Gastrocnemius medialis (tissue), 4 donors: Measurements from ENCODE around the gene TBL1Y. TPM values are rescaled to one million over a fixed set of nuclear protein-coding genes. Genes with fewer than 3 reads are reported as not detected.

Experiments used
- ATAC-seq, 2 donors: fragments of 150-250 bp; one replicate each; pipeline ENCODE4 v1.9.1; 2016
- DNase-seq, 2 donors: peaks; one replicate each; pipeline ENCODE4 v3.0.0-alpha.2; 2019
- H3K27ac ChIP-seq, 4 donors: fragments of 200-600 bp; sonication (generic); 1 replicate in 1 of 4; 2 replicates in 3 of 4; pipeline ENCODE4 v1.5.1; 2016 to 2018; ENCODE audit warnings: mild to moderate bottlenecking in 2 of 4, moderate library complexity in 1 of 4
- H3K27me3 ChIP-seq, 3 donors: fragments of 200-600 bp; sonication (generic) in 2 of 3; 1 replicate in 1 of 3; 2 replicates in 2 of 3; pipeline versions ENCODE4 v1.5.1 to v1.6.0; 2016 to 2019; ENCODE audit warnings: mild to moderate bottlenecking in 1 of 3, moderate library complexity in 1 of 3
- H3K36me3 ChIP-seq, 2 donors: fragments of 200-600 bp; sonication (generic) in 1 of 2; one replicate each; pipeline ENCODE4 v1.5.1; 2017 to 2018
- H3K4me1 ChIP-seq, 2 donors: fragments of 200-600 bp; sonication (generic) in 1 of 2; one replicate each; pipeline ENCODE4 v1.5.1; 2016 to 2017; ENCODE audit warnings: mild to moderate bottlenecking in 2 of 2
- H3K4me3 ChIP-seq, 4 donors: fragments of 200-600 bp; sonication (generic) in 3 of 4; 1 replicate in 1 of 4; 2 replicates in 3 of 4; pipeline ENCODE4 v1.5.1; 2016 to 2019; ENCODE audit warnings: mild to moderate bottlenecking in 2 of 4
- H3K9me3 ChIP-seq, 3 donors: fragments of 200-600 bp; sonication (generic) in 2 of 3; 1 replicate in 1 of 3; 2 replicates in 2 of 3; pipeline ENCODE4 v1.5.1; 2016 to 2019
- CTCF ChIP-seq, 5 experiments: fragments of 450-650 bp in 3 of 5; fragments of 200-600 bp in 2 of 5; sonication (generic) in 2 of 5; IDR thresholded peaks in 4 of 5; conservative IDR thresholded peaks in 1 of 5; 1 replicate in 4 of 5; 2 replicates in 1 of 5; pipeline ENCODE4 v1.5.1; 2016 to 2019; ENCODE audit warnings: antibody characterized with exemption in 5 of 5, mild to moderate bottlenecking in 3 of 5, moderate library complexity in 3 of 5
- POLR2A ChIP-seq, 2 donors: fragments of 450-650 bp; IDR thresholded peaks; one replicate each; pipeline ENCODE4 v1.6.1; 2017; ENCODE audit warnings: antibody characterized with exemption in 2 of 2, mild to moderate bottlenecking in 2 of 2, moderate library complexity in 2 of 2
- in situ Hi-C, 4 donors: fragments of 200-750 bp; cut with MboI; loops; one replicate each; pipeline versions ENCODE4 v1.15.0 to v1.8.0; 2017; ENCODE audit warnings: low sequenced_read_pairs in 4 of 4
- intact Hi-C: fragments of 100-400 bp; cut with DNase I; formaldehyde crosslinking; loops from one replicate; pipeline ENCODE4 v1.15.1; 2023; ENCODE audit warnings: low total_unique reads
- total RNA-seq, 4 donors: library from RNA; depleted of rRNA; stranded (reverse); fragments of >200 nt; gene quantifications; one replicate each; pipeline versions ENCODE4 v1.1.0 to v1.2.3, GENCODE V29; 2016

Gene TBL1Y
- total RNA-seq, 4 donors from 2014 or later: 1.1 to 8.8 TPM; not detected in 2

GRCh38 chrY:6921061-6921460 lies 10.6 kb downstream of the TBL1Y start:
- DNase-seq: no peak
- intact Hi-C loops: no loop called here
- Histone ChIP-seq H3K27me3 (no peaks in the 10 kb centered on the region), H3K27ac (no peak overlapping the region), H3K9me3 (no peaks in the 10 kb centered on the region), H3K4me1 (no peaks in the 10 kb centered on the region), H3K36me3 (no peaks in the 10 kb centered on the region), H3K4me3 (no peak overlapping the region)
- TF ChIP-seq POLR2A (IDR thresholded peaks at IDR 0.05): no peak
- TF ChIP-seq CTCF (IDR thresholded peaks at IDR 0.05 in 4 of 5, conservative IDR thresholded peaks at IDR 0.05 in 1 of 5): no peak
- in situ Hi-C loops: no loop called here
- no peak for ATAC-seq

- intact Hi-C loops: no loop called here
- H3K27ac ChIP-seq: peak overlapping the region in 2 of 4 donors; percentile 69 to 70
- H3K4me1 ChIP-seq: no peaks in the 10 kb centered on the region
- H3K27me3 ChIP-seq: no peaks in the 10 kb centered on the region
- no peak for TF ChIP-seq POLR2A (IDR thresholded peaks at IDR 0.05)
- TF ChIP-seq CTCF (IDR thresholded peaks at IDR 0.05 in 4 of 5, conservative IDR thresholded peaks at IDR 0.05 in 1 of 5): no peak
- no peaks in the 10 kb centered on the region for H3K36me3 ChIP-seq
- DNase-seq (no peak), ATAC-seq (no peak)
- in situ Hi-C loops: no loop called here
- no peaks in the 10 kb centered on the region for H3K9me3 ChIP-seq
- H3K4me3 ChIP-seq: no peak overlapping the region
Observed at GRCh38 chrY:6928265-6928664, 17.8 kb downstream of the TBL1Y start.

- H3K27me3 ChIP-seq: no peaks in the 10 kb centered on the region
- H3K9me3 ChIP-seq: no peaks in the 10 kb centered on the region
- no peaks in the 10 kb centered on the region for H3K36me3 ChIP-seq
- intact Hi-C loops (no loop called here), in situ Hi-C loops (no loop called here)
- no peaks in the 10 kb centered on the region for H3K4me1 ChIP-seq
- DNase-seq (peak in 1 of 2 donors; percentile 63), ATAC-seq (peak; percentile 86 to 88)
- H3K27ac ChIP-seq: peak overlapping the region in 2 of 4 donors; percentile 69 to 70
- no peak for TF ChIP-seq POLR2A (IDR thresholded peaks at IDR 0.05)
- TF ChIP-seq CTCF (IDR thresholded peaks at IDR 0.05 in 4 of 5, conservative IDR thresholded peaks at IDR 0.05 in 1 of 5): no peak
- no peak overlapping the region for H3K4me3 ChIP-seq
Observed at GRCh38 chrY:6929237-6929636, 18.7 kb downstream of the TBL1Y start.

- no peak for TF ChIP-seq POLR2A (IDR thresholded peaks at IDR 0.05)
- no peak for TF ChIP-seq CTCF (IDR thresholded peaks at IDR 0.05 in 4 of 5, conservative IDR thresholded peaks at IDR 0.05 in 1 of 5)
- DNase-seq (no peak), ATAC-seq (no peak)
- in situ Hi-C loops: no loop called here
- Histone ChIP-seq H3K9me3 (no peaks in the 10 kb centered on the region), H3K4me1 (no peaks in the 10 kb centered on the region), H3K36me3 (no peaks in the 10 kb centered on the region), H3K27ac (no peak overlapping the region), H3K4me3 (no peak overlapping the region), H3K27me3 (no peaks in the 10 kb centered on the region)
- intact Hi-C loops: no loop called here
Observed at GRCh38 chrY:6931779-6932396, 21.4 kb downstream of the TBL1Y start.

GRCh38 chrY:6935497-6935896 lies 25.0 kb downstream of the TBL1Y start:
- intact Hi-C loops: no loop called here
- no peak for DNase-seq

More at GRCh38 chrY:6935497-6935896, 25.0 kb downstream of the TBL1Y start:
- in situ Hi-C loops: no loop called here
- no peak for TF ChIP-seq POLR2A (IDR thresholded peaks at IDR 0.05)
- TF ChIP-seq CTCF (IDR thresholded peaks at IDR 0.05 in 4 of 5, conservative IDR thresholded peaks at IDR 0.05 in 1 of 5): no peak
- Histone ChIP-seq H3K27ac (no peak overlapping the region), H3K36me3 (no peaks in the 10 kb centered on the region), H3K4me1 (no peaks in the 10 kb centered on the region), H3K9me3 (no peaks in the 10 kb centered on the region), H3K4me3 (no peak overlapping the region), H3K27me3 (no peaks in the 10 kb centered on the region)
- no peak for ATAC-seq
